Neural cell (in vitro differentiated cells): ENCODE measurements around the gene AFG1L. TPM values are rescaled to one million over a fixed set of nuclear protein-coding genes. Genes with fewer than 3 reads are reported as not detected.

Experiments used
- H2AFZ ChIP-seq: fragments of 200-600, 300-800 bp; sonication (generic), shearing (Covaris generic); 2 replicates; pipeline ENCODE4 v1.6.0; 2014; ENCODE audit warnings: low read depth, mild to moderate bottlenecking, antibody characterized with exemption, low read length, moderate library complexity
- H3F3A ChIP-seq: fragments of 200-600 bp; shearing (Covaris generic); 2 replicates; pipeline ENCODE4 v1.6.1; 2016; ENCODE audit warnings: mild to moderate bottlenecking, moderate library complexity, mixed read lengths, antibody characterized with exemption, low read length; ENCODE audit not compliant: insufficient read depth, poor library complexity, severe bottlenecking
- H3K27ac ChIP-seq: fragments of 200-600, 300-800 bp; sonication (generic), shearing (Covaris generic); 2 replicates; pipeline ENCODE4 v1.5.1; 2014; ENCODE audit warnings: mild to moderate bottlenecking, low read length, moderate library complexity
- H3K27me3 ChIP-seq: fragments of 300-800, 200-600 bp; sonication (generic), shearing (Covaris generic); 2 replicates; pipeline ENCODE4 v1.6.0; 2014; ENCODE audit warnings: mild to moderate bottlenecking, low read depth, low read length, moderate library complexity; ENCODE audit not compliant: insufficient read depth
- H3K36me3 ChIP-seq: fragments of 300-800, 200-600 bp; sonication (generic), shearing (Covaris generic); 2 replicates; pipeline ENCODE4 v1.5.1; 2014; ENCODE audit warnings: mild to moderate bottlenecking, antibody characterized with exemption, low read length, moderate library complexity; ENCODE audit not compliant: insufficient read depth
- H3K4me2 ChIP-seq: fragments of 300-800, 200-600 bp; sonication (generic), shearing (Covaris generic); 2 replicates; pipeline ENCODE4 v1.6.0; 2014; ENCODE audit warnings: mild to moderate bottlenecking, low read length
- H3K4me3 ChIP-seq: fragments of 300-800, 200-600 bp; sonication (generic), shearing (Covaris generic); 2 replicates; pipeline ENCODE4 v1.5.1; 2014; ENCODE audit warnings: mild to moderate bottlenecking, low read length, moderate library complexity
- H3K79me2 ChIP-seq: fragments of 200-600 bp; shearing (Covaris generic); replicated peaks from 2 replicates; pipeline ENCODE4 v1.6.0; 2014; ENCODE audit warnings: mild to moderate bottlenecking, low read length, moderate library complexity; ENCODE audit not compliant: insufficient read depth
- H3K9ac ChIP-seq: fragments of 300-800, 200-600 bp; sonication (generic), shearing (Covaris generic); 2 replicates; pipeline ENCODE4 v1.6.1; 2016; ENCODE audit warnings: mild to moderate bottlenecking, low read length, mixed read lengths
- H3K9me2 ChIP-seq: fragments of 200-600 bp; shearing (Covaris generic); 2 replicates; pipeline ENCODE4 v1.6.1; 2016; ENCODE audit warnings: mild to moderate bottlenecking, low read length, mixed read lengths; ENCODE audit not compliant: insufficient read depth
- H3K9me3 ChIP-seq: fragments of 200-600, 300-800 bp; sonication (generic), shearing (Covaris generic); 2 replicates; pipeline ENCODE4 v1.6.1; 2016; ENCODE audit warnings: mild to moderate bottlenecking, mixed run types, low read length, moderate library complexity, mixed read lengths
- H4K20me1 ChIP-seq: fragments of 200-600 bp; shearing (Covaris generic); 2 replicates; pipeline ENCODE4 v1.6.1; 2016; ENCODE audit warnings: mild to moderate bottlenecking, mixed run types; ENCODE audit not compliant: insufficient read depth
- EP300 ChIP-seq: fragments of 450-650 bp; conservative IDR thresholded peaks from 2 replicates; pipeline ENCODE4 v1.6.1; 2014; ENCODE audit warnings: antibody characterized with exemption, mild to moderate bottlenecking, moderate library complexity; ENCODE audit not compliant: poor library complexity, severe bottlenecking
- EZH2 ChIP-seq: fragments of 200-600, 300-800 bp; shearing (Covaris generic), sonication (generic); IDR thresholded peaks from 2 replicates; pipeline ENCODE4 v1.6.1; 2014; ENCODE audit warnings: antibody characterized with exemption, low read length, borderline replicate concordance, mild to moderate bottlenecking; ENCODE audit not compliant: insufficient read depth, poor library complexity, severe bottlenecking
- MXI1 ChIP-seq: fragments of 450-650 bp; conservative IDR thresholded peaks from 2 replicates; pipeline ENCODE4 v1.6.1; 2014; ENCODE audit warnings: antibody characterized with exemption, mild to moderate bottlenecking; ENCODE audit not compliant: poor library complexity, severe bottlenecking
- POLR2AphosphoS5 ChIP-seq: IDR thresholded peaks from 2 replicates; pipeline ENCODE4 v1.6.1; 2012
- RAD21 ChIP-seq: fragments of 450-650 bp; conservative IDR thresholded peaks from 2 replicates; pipeline ENCODE4 v1.6.1; 2014; ENCODE audit warnings: antibody characterized with exemption, mild to moderate bottlenecking, moderate library complexity
- SMC3 ChIP-seq: fragments of 450-650 bp; conservative IDR thresholded peaks from 2 replicates; pipeline ENCODE4 v1.6.1; 2014; ENCODE audit warnings: antibody characterized with exemption, mild to moderate bottlenecking, moderate library complexity; ENCODE audit not compliant: poor library complexity
- TAF1 ChIP-seq: IDR thresholded peaks from 2 replicates; pipeline ENCODE4 v1.6.1; 2012; ENCODE audit warnings: low read depth
- polyA plus RNA-seq: library from polyadenylated mRNA; depleted of rRNA; stranded (reverse); fragments of >200 nt; gene quantifications from 2 replicates; pipeline ENCODE4 v1.2.3, GENCODE V29; 2014
- TF ChIP-seq, protein P1 (sequence below): IDR thresholded peaks from 2 replicates; pipeline ENCODE4 v1.6.1; 2012; ENCODE audit warnings: borderline replicate concordance
- TF ChIP-seq, protein P2 (sequence below): fragments of 450-650 bp; IDR thresholded peaks from 2 replicates; pipeline ENCODE4 v1.5.1; 2014; ENCODE audit warnings: antibody characterized with exemption, mild to moderate bottlenecking, moderate library complexity; ENCODE audit not compliant: poor library complexity, severe bottlenecking

The AFG1L gene
- polyA plus RNA-seq, 1 donor from 2014 or later: 3.3 TPM

DNA sequence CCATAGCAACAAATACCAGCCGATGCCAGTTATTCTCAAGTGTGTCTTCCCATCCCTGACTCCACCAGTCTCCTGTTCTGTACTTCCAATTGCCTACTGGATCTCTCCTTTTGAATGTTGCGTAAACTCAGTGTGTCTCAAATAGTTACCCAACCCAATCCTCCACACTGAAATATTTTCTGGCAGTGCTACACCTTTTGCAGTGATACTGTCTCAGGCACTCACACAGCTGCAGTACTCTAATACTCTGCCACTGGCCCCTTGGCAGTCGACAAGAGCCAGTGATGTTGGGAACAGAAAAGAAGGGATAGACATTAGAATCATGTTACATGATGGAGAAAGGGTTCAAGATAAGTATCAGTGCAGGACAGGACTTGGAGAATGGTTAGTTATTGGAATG, 234.0 kb downstream of the AFG1L start:
- Histone ChIP-seq H3K79me2 (no peaks in the 10 kb centered on the region), H2AFZ (no peak overlapping the region), H3K4me2 (no peak overlapping the region), H3K9me2 (no peaks in the 10 kb centered on the region), H3F3A (no peaks in the 10 kb centered on the region), H3K27me3 (no peaks in the 10 kb centered on the region), H3K4me3 (no peak overlapping the region), H4K20me1 (no peaks in the 10 kb centered on the region), H3K9me3 (no peaks in the 10 kb centered on the region), H3K27ac (no peak overlapping the region), H3K36me3 (no peaks in the 10 kb centered on the region), H3K9ac (no peak overlapping the region)
- TF ChIP-seq, protein P1, sequence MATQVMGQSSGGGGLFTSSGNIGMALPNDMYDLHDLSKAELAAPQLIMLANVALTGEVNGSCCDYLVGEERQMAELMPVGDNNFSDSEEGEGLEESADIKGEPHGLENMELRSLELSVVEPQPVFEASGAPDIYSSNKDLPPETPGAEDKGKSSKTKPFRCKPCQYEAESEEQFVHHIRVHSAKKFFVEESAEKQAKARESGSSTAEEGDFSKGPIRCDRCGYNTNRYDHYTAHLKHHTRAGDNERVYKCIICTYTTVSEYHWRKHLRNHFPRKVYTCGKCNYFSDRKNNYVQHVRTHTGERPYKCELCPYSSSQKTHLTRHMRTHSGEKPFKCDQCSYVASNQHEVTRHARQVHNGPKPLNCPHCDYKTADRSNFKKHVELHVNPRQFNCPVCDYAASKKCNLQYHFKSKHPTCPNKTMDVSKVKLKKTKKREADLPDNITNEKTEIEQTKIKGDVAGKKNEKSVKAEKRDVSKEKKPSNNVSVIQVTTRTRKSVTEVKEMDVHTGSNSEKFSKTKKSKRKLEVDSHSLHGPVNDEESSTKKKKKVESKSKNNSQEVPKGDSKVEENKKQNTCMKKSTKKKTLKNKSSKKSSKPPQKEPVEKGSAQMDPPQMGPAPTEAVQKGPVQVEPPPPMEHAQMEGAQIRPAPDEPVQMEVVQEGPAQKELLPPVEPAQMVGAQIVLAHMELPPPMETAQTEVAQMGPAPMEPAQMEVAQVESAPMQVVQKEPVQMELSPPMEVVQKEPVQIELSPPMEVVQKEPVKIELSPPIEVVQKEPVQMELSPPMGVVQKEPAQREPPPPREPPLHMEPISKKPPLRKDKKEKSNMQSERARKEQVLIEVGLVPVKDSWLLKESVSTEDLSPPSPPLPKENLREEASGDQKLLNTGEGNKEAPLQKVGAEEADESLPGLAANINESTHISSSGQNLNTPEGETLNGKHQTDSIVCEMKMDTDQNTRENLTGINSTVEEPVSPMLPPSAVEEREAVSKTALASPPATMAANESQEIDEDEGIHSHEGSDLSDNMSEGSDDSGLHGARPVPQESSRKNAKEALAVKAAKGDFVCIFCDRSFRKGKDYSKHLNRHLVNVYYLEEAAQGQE: no peak
- TF ChIP-seq EP300: no peak
- TF ChIP-seq TAF1: no peak
- TF ChIP-seq SMC3: no peak
- no peak for TF ChIP-seq MXI1
- no peak for TF ChIP-seq RAD21
- TF ChIP-seq, protein P2, sequence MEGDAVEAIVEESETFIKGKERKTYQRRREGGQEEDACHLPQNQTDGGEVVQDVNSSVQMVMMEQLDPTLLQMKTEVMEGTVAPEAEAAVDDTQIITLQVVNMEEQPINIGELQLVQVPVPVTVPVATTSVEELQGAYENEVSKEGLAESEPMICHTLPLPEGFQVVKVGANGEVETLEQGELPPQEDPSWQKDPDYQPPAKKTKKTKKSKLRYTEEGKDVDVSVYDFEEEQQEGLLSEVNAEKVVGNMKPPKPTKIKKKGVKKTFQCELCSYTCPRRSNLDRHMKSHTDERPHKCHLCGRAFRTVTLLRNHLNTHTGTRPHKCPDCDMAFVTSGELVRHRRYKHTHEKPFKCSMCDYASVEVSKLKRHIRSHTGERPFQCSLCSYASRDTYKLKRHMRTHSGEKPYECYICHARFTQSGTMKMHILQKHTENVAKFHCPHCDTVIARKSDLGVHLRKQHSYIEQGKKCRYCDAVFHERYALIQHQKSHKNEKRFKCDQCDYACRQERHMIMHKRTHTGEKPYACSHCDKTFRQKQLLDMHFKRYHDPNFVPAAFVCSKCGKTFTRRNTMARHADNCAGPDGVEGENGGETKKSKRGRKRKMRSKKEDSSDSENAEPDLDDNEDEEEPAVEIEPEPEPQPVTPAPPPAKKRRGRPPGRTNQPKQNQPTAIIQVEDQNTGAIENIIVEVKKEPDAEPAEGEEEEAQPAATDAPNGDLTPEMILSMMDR: no peak
- no peak for TF ChIP-seq POLR2AphosphoS5
- TF ChIP-seq EZH2: no peak

DNA sequence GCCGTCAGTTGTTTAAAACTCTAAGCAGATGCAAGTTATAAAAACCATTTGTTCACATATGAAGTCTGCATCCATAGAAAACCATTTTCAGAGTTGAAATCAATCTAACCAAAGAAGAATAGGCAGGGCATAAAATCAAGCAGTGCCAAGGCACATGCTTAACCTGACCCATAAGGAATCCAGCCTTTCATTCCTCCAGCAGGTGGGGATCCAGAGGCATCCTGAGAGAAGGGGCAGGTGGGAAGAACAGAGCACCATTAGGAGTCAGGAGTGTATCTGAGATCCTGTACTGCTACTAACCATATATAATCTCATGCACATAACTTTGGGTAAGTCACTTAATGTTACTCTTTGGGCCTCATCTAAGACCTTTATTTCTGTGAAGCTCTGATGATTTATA, 236.5 kb downstream of the AFG1L start:
- H3K4me3 ChIP-seq: no peak overlapping the region
- no peaks in the 10 kb centered on the region for H3K9me3 ChIP-seq
- H3K9me2 ChIP-seq: no peaks in the 10 kb centered on the region
- no peak overlapping the region for H3K9ac ChIP-seq
- H4K20me1 ChIP-seq: no peaks in the 10 kb centered on the region
- H3K27ac ChIP-seq: no peak overlapping the region
- H3K36me3 ChIP-seq: no peaks in the 10 kb centered on the region
- H2AFZ ChIP-seq: no peak overlapping the region
- no peaks in the 10 kb centered on the region for H3K27me3 ChIP-seq
- no peaks in the 10 kb centered on the region for H3K79me2 ChIP-seq
- no peak for TF ChIP-seq EP300
- TF ChIP-seq, protein P1: no peak
- TF ChIP-seq MXI1: no peak
- TF ChIP-seq EZH2: no peak
- no peak for TF ChIP-seq TAF1
- TF ChIP-seq RAD21: no peak
- TF ChIP-seq POLR2AphosphoS5: no peak
- TF ChIP-seq, protein P2: no peak
- TF ChIP-seq SMC3: no peak
- no peak overlapping the region for H3K4me2 ChIP-seq
- H3F3A ChIP-seq: no peaks in the 10 kb centered on the region
